Tibial artery (tissue), 4 donors: ENCODE data around the gene RNF144A.
"Not testable (repeated sequence)": the region's sequence is repeated elsewhere in the genome, so short reads cannot be mapped to it uniquely, and the experiment has no call there.

ENCODE experiments used
- DNase-seq, 2 donors: peaks; one replicate each; pipeline ENCODE4 v3.0.0-alpha.2; 2019
- H3K27ac ChIP-seq, 2 donors: fragments of 200-600 bp; sonication (generic) in 1 of 2; 1 replicate in 1 of 2; 2 replicates in 1 of 2; pipeline ENCODE4 v1.5.1; 2018 to 2019; ENCODE audit warnings: mild to moderate bottlenecking in 1 of 2
- H3K27me3 ChIP-seq, 2 donors: fragments of 200-600 bp; sonication (generic) in 1 of 2; one replicate each; pipeline versions ENCODE4 v1.5.1 to v1.6.0; 2016 to 2019
- H3K36me3 ChIP-seq, 3 donors: fragments of 200-600 bp; sonication (generic) in 2 of 3; one replicate each; pipeline ENCODE4 v1.5.1; 2016 to 2019; ENCODE audit warnings: mild to moderate bottlenecking in 2 of 3
- H3K4me1 ChIP-seq, 4 donors: fragments of 200-600 bp; sonication (generic) in 2 of 4; 1 replicate in 3 of 4; 2 replicates in 1 of 4; pipeline ENCODE4 v1.5.1; 2016 to 2019
- H3K4me3 ChIP-seq, 2 donors: fragments of 200-600 bp; sonication (generic) in 1 of 2; 1 replicate in 1 of 2; 2 replicates in 1 of 2; pipeline ENCODE4 v1.5.1; 2018 to 2019; ENCODE audit warnings: mild to moderate bottlenecking in 2 of 2
- H3K9me3 ChIP-seq, 3 donors: fragments of 200-600 bp; sonication (generic) in 1 of 3; one replicate each; pipeline ENCODE4 v1.5.1; 2016 to 2019
- CTCF ChIP-seq, 2 experiments: fragments of 200-600 bp in 1 of 2; fragments of 450-650 bp in 1 of 2; IDR thresholded peaks; one replicate each; pipeline ENCODE4 v1.5.1; 2017 to 2019; ENCODE audit warnings: antibody characterized with exemption in 2 of 2, mild to moderate bottlenecking in 1 of 2, moderate library complexity in 1 of 2
- intact Hi-C: fragments of 100-400 bp; cut with DNase I; formaldehyde crosslinking; loops from one replicate; pipeline ENCODE4 v1.15.0; 2023; ENCODE audit warnings: low total_unique reads

RNF144A gene

GRCh38 chr2:6993229-6993640, 76.0 kb downstream of the RNF144A start:
- H3K27me3 ChIP-seq, result no peaks in the 10 kb centered on the region
- H3K36me3 ChIP-seq, result no peaks in the 10 kb centered on the region
- H3K4me1 ChIP-seq, result peaks cover 0 to 5% (median 2%) of the 10 kb centered on the region in 4 donors
- DNase-seq, result peak; percentile 48 to 82
- no peak for TF ChIP-seq CTCF (IDR thresholded peaks at IDR 0.05)
- H3K9me3 ChIP-seq, result no peaks in the 10 kb centered on the region
- intact Hi-C loops, result no loop called here
- no peak overlapping the region for H3K4me3 ChIP-seq
- peak overlapping the region in 1 of 2 donors; percentile 22 for H3K27ac ChIP-seq

- Histone ChIP-seq H3K4me3 (no peak overlapping the region), H3K4me1 (peaks cover 0 to 5% (median 2%) of the 10 kb centered on the region in 4 donors), H3K27me3 (no peaks in the 10 kb centered on the region), H3K36me3 (no peaks in the 10 kb centered on the region), H3K9me3 (no peaks in the 10 kb centered on the region), H3K27ac (no peak overlapping the region)
- TF ChIP-seq CTCF (IDR thresholded peaks at IDR 0.05), result no peak
- intact Hi-C loops, result no loop called here
- DNase-seq, result no peak
Measured at GRCh38 chr2:6993936-6994335, 76.7 kb downstream of the RNF144A start.

- Histone ChIP-seq H3K27ac (no peak overlapping the region), H3K27me3 (no peaks in the 10 kb centered on the region), H3K4me3 (no peak overlapping the region), H3K36me3 (no peaks in the 10 kb centered on the region), H3K9me3 (no peaks in the 10 kb centered on the region), H3K4me1 (peaks cover 0 to 5% (median 2%) of the 10 kb centered on the region in 4 donors)
- TF ChIP-seq CTCF (IDR thresholded peaks at IDR 0.05), result no peak
- intact Hi-C loops, result no loop called here
- DNase-seq, result no peak
Measured at GRCh38 chr2:6994536-6995128, 77.4 kb downstream of the RNF144A start.

- DNase-seq, result no peak
- Histone ChIP-seq H3K4me3 (no peak overlapping the region), H3K9me3 (no peaks in the 10 kb centered on the region), H3K4me1 (peaks cover 0 to 5% (median 2%) of the 10 kb centered on the region in 4 donors), H3K27me3 (no peaks in the 10 kb centered on the region), H3K27ac (no peak overlapping the region), H3K36me3 (no peaks in the 10 kb centered on the region)
- intact Hi-C loops, result no loop called here
- no peak for TF ChIP-seq CTCF (IDR thresholded peaks at IDR 0.05)
Measured at GRCh38 chr2:6995391-6996097, 78.3 kb downstream of the RNF144A start.

GRCh38 chr2:6999211-6999877, 82.1 kb downstream of the RNF144A start:
- Histone ChIP-seq H3K4me3 (no peak overlapping the region), H3K27ac (no peak overlapping the region), H3K36me3 (no peaks in the 10 kb centered on the region), H3K9me3 (no peaks in the 10 kb centered on the region), H3K27me3 (no peaks in the 10 kb centered on the region), H3K4me1 (no peaks in the 10 kb centered on the region)
- DNase-seq, result no peak
- intact Hi-C loops, result no loop called here
- no peak for TF ChIP-seq CTCF (IDR thresholded peaks at IDR 0.05)

GRCh38 chr2:7001395-7001794, 84.2 kb downstream of the RNF144A start:
- H3K4me3 ChIP-seq, intact Hi-C loops, H3K27ac ChIP-seq, H3K36me3 ChIP-seq, H3K9me3 ChIP-seq, H3K27me3 ChIP-seq, H3K4me1 ChIP-seq, DNase-seq: not testable (repeated sequence)
